GM19463 (cell line): ENCODE results near the gene ACAT2.
"Not testable (repeated sequence)": the region's sequence is repeated elsewhere in the genome, so short reads cannot be mapped to it uniquely, and the experiment has no call there.

ENCODE experiments used
- ATAC-seq: cut with Tn5 transposase; IDR thresholded peaks from one replicate; pipeline ENCODE4 v1.9.1; 2021; ENCODE audit warnings: mild to moderate bottlenecking, moderate library complexity; ENCODE audit not compliant: unreplicated experiment

Gene ACAT2

DNA sequence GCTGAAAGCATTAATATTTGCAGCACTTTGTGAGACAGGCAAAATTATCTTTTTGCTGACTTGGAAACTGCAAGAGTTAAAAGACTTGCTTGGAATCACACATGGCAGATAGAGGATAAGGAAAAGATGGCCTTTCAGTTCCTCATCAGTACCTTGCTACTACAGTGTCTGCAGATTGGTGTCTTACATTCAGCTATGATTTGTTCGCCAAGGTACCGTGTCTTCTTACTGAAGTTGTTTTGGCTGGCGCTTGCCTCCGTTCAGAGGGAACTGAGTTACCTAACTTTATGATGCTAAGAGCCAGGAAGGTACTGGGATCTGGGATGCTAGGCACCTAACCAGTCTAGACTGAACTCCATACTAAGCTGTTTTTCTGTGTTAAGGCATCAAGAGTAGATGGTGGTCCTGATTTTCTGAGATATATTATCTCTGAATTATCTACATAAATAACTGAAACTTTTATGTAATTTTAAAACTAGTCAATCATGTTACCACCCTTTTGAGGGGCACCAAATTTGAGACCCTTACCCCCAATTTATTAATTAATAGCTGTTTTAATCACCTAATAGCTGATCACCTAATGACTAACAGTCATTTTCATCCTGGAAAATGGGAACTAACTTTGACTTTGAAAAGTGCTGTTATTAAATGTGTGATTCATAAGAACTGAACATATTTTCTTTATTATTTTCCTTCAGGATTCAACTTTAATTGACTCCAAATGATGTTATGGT is 32.1 kb upstream of the ACAT2 start:
- no peak for ATAC-seq

DNA sequence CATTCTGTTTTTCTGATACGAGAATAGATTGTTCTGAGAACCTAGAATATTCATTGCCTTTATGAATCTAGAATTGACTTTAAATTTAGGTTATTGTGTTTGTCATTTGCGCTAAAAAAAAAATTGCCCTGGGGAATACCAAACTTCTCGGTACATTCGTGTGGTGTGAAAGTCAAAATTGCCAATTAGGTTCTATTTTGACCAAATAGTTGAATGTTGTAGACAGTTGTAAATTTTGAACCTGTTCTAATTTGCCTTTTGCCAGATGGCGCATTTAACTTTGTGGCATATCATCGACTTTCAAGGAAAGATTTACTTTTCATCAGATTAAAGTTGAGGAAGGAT is 31.5 kb upstream of the ACAT2 start:
- no peak for ATAC-seq

DNA sequence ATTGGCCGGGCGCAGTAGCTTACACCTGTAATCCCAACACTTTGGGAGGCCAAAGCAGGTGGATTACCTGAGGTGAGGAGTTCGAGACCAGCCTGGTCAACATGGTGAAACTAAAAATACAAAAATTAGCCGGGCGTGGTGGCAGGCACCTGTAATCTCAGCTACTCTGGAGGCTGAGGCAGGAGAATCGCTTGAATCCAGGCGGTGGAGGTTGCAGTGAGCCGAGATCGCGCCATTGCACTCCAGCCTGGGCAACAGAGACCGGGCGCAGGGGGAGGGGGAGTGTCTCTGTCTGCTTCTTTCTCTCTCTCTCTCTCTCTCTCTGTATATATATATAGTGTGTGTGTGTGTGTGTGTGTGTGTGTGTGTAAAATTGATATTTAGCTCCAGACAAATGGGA is 29.3 kb upstream of the ACAT2 start:
- ATAC-seq, result not testable (repeated sequence)

DNA sequence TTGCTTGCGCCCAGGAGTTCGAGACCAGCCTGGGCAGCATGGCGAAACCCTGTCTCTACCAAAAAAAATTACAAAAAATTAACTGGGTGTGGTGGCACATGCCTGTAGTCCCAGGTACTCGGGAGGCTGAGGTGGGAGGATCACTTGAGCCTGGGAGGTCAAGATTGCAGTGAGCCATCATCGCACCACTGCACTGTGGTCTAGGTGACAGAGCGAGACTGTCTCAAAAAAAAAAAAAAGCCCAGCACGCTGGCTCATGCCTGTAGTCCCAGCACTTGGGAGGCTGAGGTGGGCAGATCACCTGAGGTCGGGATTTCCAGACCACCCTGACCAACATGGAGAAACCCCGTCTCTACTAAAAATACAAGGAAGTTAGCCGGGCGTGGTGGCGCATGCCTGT is 28.4 kb upstream of the ACAT2 start:
- ATAC-seq, result not testable (repeated sequence)

DNA sequence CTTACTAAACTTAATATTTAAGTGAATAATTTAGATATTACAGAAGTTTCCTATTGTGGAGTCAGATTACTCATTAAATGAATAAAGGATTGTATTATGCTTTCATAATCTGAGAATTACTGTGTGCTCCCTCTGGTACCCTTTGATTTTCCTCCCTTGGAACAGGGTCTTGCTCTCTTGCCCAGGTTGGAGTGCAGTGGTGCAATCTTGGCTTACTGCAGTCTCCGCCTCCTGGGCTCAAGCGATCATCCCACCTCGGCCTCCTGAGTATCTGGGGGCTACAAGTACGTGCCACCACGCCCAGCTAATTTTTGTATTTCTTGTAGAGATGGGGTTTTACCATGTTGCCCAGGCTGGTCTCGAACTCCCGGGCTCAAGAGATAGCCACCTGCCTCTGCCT is 24.9 kb upstream of the ACAT2 start:
- ATAC-seq, result no peak

DNA sequence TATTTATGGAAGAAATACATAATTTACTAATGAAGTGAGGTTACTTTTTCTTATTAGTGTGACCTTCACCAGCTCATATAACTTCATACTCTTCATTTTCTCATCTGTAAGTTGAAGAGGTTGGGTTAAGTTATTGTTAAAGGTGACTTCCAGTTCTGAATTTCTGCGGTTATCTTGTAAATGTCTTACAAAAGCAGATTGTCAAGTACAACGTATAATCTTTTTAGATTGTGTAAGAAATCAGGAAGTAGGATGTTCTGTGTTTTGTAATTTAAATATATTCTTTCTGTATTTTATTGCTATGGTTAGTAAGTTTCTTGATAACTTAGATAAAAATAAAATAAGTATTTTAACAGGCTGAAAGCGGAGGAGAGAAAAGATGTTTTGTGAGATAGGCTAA is 22.5 kb upstream of the ACAT2 start:
- ATAC-seq, result no peak

DNA sequence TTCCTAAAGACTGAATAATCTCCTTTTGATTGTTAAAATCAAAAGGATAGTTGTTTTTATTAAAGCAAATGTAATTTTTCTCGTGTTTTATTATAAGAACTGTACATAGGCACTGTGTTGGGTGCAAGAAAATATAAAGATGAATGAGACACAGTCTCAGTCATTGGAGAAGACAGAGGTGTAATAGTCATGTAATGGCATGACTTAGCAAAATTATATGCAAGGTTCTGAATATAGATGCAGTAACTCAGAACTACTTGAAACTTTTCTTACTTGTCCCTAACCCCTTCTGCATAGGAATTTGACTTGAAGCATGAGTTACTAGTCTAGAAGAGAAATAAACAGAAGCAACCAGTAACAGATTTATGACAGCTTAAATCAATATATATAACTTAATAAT is 19.7 kb upstream of the ACAT2 start:
- no peak for ATAC-seq

DNA sequence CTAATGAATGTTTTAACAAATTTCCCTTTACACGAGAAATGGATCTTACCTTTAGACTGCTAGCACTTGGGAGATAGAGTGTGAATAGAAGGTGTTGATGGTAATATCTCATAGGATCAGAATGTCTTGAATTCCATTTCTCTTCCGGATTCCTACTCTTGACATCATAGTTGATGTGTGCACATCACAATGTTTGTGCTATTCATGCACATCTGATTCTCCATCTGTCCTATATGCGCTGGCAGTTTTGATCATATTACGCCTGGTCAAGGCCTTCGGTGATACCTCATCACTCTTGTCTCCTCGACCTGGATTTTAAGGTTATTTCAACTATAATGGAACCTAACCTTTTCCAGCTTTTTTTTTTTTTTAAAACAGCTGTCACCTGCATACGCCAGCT is 16.8 kb upstream of the ACAT2 start:
- ATAC-seq, result no peak

DNA sequence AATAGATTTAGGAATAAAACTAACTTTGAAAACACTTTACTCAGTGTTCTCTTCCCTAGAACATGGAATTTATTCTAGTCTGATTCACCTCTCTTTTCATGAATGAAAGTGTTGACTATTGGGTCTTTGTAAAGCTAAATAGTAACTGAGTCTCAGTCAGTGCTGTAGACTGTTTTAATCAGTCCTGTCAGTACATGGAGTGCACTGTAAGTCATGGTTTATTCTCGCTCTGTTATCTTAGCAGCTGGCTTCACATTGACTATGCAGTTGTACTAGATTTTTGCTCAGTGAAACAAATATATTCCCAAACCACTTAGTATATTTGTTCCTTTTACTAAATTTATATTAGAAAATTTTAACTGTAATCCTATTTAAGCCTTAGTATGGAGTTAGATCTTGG is 15.1 kb upstream of the ACAT2 start:
- no peak for ATAC-seq

DNA sequence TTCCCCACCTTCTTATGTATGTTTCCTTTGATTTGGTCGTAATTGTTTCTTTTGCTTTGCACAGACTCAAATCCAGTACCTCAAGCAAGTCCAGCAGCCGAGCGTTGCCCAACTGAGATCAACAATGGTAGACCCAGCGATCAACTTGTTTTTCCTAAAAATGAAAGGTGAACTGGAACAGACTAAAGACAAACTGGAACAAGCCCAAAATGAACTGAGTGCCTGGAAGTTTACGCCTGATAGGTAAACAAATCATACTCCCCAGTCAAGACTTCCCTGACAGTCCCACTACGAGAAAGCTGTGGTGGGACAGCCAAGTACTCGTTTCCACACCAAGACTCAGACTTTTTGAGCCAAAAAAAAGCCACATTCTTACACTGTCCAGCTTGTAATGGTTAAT is 13.7 kb upstream of the ACAT2 start:
- not testable (repeated sequence) for ATAC-seq

DNA sequence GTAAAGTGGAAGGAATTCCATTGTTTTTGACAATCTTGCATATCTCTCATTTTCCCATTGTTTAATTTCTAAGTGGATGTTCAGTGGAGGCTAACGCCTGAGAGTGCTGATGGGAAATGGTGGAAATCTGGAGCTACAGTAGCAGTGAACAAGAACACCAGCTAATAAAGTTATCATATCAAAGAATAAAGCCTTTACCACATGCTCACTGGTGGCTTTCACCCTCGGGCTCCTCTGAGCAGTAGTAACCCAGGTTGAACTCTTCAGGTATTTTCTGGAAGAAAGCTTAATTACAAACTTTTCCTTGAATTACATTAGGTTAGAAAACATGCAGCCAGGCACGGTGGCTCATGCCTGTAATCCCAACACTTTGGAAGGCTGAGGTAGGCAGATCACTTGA is 10.4 kb upstream of the ACAT2 start:
- no peak for ATAC-seq

DNA sequence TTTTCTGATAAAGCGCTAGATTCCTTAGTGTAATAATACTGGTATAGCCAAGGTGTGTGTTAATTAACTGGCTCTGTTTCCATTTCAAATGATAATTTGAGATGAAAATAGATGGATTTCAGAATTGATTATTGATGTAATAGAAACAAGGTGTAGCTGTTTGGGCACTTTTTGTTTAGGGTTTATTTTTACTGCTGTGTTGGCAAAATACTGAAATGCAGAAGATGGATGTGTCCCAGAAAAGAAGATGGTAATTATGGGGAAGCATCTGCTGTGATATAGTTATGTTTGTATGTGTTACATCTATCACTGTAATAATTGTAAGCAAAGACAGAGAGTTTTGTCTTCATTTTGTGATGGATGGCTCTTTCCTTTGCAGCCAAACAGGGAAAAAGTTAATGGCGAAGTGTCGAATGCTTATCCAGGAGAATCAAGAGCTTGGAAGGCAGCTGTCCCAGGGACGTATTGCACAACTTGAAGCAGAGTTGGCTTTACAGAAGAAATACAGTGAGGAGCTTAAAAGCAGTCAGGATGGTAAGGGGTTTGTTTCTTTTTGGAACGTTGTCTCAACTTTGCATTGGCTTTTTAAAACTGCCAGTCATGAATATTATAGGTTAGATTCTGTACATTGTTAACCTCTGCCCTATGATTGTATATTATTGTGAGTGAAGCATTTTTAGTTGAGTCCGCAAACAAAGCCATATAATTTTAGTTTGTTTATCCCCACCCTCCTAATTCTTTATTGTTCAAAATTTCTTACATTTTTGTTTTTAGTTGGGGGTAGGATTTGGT is 8.6 kb upstream of the ACAT2 start:
- ATAC-seq, result no peak

DNA sequence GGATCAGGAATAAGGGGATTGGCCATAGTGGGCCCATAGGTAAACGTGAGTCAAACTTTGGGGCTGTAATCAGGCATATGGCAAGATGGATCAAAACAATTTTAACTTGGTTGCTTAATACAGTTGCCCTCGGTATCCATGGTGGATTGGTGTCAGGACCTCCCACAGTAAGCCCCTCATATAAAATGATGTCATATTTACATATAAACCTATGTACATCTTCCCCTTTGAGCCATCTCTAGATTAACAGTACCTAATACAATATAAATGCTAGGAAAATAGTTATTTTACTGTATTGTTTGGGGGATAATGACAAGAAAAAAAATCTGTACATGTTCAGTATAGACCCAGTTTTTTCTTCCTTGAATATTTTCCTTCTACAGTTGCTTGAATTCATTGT is 7.4 kb upstream of the ACAT2 start:
- ATAC-seq, result no peak

DNA sequence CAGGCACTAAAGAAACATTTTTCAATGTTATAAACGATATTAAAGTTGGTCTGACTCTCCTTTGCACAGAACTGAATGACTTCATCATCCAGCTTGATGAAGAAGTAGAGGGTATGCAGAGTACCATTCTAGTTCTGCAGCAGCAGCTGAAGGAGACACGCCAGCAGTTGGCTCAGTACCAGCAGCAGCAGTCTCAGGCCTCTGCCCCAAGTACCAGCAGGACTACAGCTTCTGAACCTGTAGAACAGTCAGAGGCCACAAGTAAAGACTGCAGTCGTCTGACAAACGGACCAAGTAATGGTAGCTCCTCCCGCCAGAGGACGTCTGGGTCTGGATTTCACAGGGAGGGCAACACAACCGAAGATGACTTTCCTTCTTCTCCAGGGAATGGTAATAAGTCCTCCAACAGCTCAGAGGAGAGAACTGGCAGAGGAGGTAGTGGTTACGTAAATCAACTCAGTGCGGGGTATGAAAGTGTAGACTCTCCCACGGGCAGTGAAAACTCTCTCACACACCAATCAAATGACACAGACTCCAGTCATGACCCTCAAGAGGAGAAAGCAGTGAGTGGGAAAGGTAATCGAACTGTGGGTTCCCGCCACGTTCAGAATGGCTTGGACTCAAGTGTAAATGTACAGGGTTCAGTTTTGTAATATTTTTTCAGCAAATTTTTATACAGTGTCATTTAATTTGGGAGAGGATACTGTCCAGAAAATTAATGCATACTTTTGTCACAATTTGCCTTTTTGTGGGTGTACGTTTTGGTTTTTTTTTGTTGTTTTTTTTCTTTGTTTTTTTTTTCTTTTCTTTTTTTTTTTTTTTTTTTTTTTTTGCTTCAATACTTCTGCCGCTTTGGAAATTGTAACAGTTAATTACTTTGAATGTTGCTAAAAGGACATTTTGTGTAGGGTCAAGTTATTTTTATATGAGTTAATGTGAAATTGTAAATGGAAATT is 6.6 kb upstream of the ACAT2 start:
- no peak for ATAC-seq

DNA sequence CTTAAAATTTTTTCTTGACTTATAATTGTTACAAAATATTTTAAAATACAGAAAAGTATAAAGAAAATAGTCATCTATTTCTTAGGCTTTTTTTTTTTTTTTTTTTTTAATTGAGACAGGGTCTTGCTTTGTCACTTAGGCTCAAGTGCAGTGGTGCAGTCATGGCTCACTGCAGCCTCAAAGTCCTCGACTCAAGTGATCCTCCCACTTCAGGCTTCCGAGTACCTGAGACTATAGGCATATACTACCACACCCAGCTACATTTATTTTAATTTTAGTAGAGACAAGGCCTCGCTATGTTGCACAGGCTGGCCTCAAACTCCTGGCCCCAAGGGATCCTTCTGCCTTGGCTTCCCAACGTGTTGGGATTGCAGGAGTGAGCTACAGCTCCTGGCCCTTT is 5.3 kb upstream of the ACAT2 start:
- ATAC-seq, result no peak

DNA sequence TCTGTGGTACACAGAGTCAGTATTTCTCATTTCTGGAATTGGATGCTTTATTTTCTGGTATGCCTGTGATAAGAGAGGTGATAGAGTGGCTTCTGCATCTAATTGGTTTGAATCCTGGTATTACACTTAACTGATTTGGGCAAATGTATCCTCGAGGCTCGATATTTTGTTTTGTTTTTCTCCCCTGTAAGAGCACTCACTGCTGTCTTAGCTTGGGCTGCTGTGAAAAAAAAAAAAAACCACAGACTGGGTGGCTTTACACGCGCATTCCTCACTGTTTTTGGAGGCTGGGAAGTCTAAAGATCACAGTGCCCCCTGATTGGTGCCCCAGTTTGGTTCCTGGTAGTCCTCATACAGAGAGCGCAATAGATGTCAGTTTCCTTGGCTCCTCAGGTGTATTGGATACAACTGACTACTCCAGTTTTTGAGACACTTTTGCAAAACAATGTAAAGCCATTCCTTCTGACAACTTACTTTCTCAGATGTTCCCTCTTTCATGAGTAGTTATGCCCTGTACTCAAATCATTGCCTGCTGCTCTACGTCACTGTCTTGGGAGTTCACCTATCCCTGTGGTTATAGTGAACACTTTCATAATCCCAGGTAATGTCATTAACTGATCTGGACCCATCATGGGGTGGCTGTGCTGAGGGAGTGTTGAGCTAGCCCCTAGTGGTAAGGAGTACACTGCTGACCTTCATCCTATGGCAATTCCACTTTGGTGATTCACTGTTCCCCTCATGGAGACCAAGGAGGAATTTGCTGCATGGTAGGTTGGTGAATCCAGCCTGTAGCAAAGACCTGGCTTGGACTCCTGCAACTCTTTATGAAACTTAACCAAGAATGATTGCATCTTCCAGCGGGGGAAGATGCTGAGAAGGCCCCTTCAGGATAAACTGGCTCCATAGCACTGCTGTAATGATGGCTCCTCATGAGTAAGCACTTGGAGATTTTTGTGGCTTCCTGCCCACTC is 3.5 kb upstream of the ACAT2 start:
- no peak for ATAC-seq

DNA sequence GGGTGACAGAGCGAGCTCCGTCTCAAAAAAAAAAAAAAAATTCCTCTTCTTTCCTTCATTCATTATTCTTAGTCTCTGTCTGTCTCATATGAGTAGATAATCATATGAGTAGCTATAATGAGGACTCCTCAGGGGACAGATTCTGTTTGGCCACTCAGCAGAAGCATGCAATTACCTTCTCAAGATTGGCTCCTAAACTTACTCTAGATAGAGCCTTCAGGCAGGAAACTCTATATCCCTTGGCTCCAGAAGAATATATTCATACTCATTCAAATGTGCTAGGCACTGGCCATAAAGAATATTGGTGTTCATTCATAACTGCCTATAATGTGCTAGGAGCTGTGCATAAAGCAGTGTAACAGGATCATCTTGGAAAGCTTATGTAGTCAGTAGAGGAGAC is 2.2 kb upstream of the ACAT2 start:
- no peak for ATAC-seq

DNA sequence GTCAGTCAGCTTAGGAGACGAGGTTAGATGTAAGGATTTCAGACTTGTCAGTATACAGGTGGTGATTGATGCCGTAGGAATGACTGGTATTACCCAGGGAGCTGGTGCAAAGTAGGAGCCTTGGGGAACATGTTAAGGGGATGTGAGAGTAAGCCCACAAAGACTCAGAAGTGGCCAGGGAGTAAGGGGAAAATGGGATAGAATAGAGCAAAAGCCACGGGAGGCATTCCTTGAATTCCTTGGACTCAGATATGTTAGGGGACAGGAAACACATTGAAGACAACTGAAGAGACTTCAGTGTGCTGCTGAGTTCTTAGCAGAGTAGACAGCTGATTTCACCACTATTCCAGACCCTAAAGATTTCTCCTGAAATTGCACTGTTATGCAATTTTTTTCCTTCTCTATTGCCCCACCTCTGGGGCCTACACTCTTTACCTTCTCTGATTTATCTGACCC is 1.2 kb upstream of the ACAT2 start:
- no peak for ATAC-seq

DNA sequence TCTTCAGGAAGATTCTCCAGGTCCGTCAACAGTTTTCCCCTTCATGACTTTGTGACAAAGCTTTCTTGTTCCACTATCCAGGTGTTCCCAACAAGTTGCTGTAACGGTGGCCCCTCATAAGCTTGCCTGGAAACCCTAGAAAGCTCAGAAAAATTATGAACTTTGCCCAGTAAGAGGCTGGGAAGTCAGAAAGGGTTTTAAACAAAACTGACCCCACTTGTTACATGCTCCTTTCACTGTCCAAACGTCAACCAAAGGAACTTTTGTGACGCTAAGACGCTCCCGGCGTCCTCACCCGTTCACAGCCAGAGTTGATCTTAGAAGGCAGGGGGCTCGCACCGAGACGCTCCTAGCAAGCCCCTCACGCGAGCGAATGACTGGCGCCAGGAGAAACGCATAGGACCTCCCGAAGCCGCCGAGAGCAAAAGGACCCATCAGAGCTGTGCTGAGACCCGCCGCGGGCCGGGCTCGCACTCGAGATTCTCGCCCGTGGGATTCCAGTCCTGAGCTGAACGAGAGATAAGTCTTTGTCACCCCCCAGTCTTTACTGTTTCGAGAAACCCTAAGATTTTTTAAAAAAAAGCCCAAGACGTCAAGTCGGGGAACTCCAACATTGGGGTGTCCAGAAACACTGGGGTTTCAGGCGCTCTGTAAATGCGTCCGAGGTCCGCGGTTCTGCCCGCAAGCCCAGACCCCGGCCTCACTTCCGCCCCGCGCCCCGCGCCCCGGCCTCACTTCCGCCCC is 544 bp upstream of the ACAT2 start:
- ATAC-seq, result no peak
